Osteocyte (in vitro differentiated cells): Measurements from ENCODE around the gene EPS15. TPM values are rescaled to one million over a fixed set of nuclear protein-coding genes. Genes with fewer than 3 reads are reported as not detected.
"Not testable (repeated sequence)": the region's sequence is repeated elsewhere in the genome, so short reads cannot be mapped to it uniquely, and the experiment has no call there.

Experiments
- DNase-seq: peaks from one replicate; pipeline ENCODE4 v3.0.0; 2021; ENCODE audit warnings: mixed read lengths; ENCODE audit not compliant: unreplicated experiment; ENCODE audit errors: extremely low spot score
- H3K27ac Mint-ChIP-seq: one replicate; pipeline ENCODE4 v1.8.0; 2021; ENCODE audit warnings: mild to moderate bottlenecking, mixed read lengths; ENCODE audit not compliant: unreplicated experiment
- H3K27me3 Mint-ChIP-seq: one replicate; pipeline ENCODE4 v1.8.0; 2021; ENCODE audit warnings: mixed read lengths; ENCODE audit not compliant: unreplicated experiment
- H3K36me3 Mint-ChIP-seq: one replicate; pipeline ENCODE4 v1.8.0; 2021; ENCODE audit warnings: mixed read lengths; ENCODE audit not compliant: unreplicated experiment
- H3K4me1 Mint-ChIP-seq: one replicate; pipeline ENCODE4 v1.8.0; 2021; ENCODE audit warnings: mixed read lengths; ENCODE audit not compliant: unreplicated experiment
- H3K4me3 Mint-ChIP-seq: one replicate; pipeline ENCODE4 v1.8.0; 2021; ENCODE audit warnings: mild to moderate bottlenecking, moderate library complexity, mixed read lengths; ENCODE audit not compliant: unreplicated experiment
- H3K9me3 Mint-ChIP-seq: one replicate; pipeline ENCODE4 v1.8.0; 2021; ENCODE audit warnings: mixed read lengths; ENCODE audit not compliant: unreplicated experiment
- total RNA-seq: library from RNA; stranded (reverse); gene quantifications from 2 replicates; pipeline ENCODE4 v1.2.1, GENCODE V29; 2021
- TF ChIP-seq, protein P1 (sequence below): fragments of 200-600 bp; sonication (generic); IDR thresholded peaks from 2 replicates; pipeline ENCODE4 v1.5.0; 2021; ENCODE audit warnings: antibody characterized with exemption, mild to moderate bottlenecking, moderate library complexity

EPS15 gene
- total RNA-seq, 1 donor from 2014 or later: 62.4 TPM

DNA sequence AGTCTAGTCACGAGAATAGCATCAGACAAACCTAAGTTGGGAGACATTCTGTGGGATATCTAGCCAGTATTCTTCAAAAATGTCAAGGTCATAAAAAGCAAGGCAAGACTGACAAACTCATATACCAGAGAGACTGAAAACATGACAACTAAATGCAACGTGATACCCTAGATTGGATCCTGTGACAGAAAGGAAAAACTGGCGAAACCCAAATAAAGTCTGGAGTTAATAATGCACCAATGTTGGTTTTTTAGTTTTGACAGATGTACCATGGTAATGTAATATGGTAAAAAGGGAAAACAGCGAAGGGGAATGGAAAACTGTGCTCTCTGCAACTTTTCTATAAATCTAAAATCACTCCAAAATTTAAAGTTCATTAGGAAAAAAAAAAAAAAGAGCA is 64.5 kb downstream of the EPS15 start:
- TF ChIP-seq, protein P1, sequence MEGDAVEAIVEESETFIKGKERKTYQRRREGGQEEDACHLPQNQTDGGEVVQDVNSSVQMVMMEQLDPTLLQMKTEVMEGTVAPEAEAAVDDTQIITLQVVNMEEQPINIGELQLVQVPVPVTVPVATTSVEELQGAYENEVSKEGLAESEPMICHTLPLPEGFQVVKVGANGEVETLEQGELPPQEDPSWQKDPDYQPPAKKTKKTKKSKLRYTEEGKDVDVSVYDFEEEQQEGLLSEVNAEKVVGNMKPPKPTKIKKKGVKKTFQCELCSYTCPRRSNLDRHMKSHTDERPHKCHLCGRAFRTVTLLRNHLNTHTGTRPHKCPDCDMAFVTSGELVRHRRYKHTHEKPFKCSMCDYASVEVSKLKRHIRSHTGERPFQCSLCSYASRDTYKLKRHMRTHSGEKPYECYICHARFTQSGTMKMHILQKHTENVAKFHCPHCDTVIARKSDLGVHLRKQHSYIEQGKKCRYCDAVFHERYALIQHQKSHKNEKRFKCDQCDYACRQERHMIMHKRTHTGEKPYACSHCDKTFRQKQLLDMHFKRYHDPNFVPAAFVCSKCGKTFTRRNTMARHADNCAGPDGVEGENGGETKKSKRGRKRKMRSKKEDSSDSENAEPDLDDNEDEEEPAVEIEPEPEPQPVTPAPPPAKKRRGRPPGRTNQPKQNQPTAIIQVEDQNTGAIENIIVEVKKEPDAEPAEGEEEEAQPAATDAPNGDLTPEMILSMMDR: no peak
- Mint-ChIP-seq H3K27ac (peak overlapping the region; percentile 58), H3K36me3 (peaks cover 27% of the 10 kb centered on the region), H3K4me1 (peaks cover 16% of the 10 kb centered on the region), H3K9me3 (no peaks in the 10 kb centered on the region), H3K27me3 (no peaks in the 10 kb centered on the region), H3K4me3 (no peak overlapping the region)
- no peak for DNase-seq

DNA sequence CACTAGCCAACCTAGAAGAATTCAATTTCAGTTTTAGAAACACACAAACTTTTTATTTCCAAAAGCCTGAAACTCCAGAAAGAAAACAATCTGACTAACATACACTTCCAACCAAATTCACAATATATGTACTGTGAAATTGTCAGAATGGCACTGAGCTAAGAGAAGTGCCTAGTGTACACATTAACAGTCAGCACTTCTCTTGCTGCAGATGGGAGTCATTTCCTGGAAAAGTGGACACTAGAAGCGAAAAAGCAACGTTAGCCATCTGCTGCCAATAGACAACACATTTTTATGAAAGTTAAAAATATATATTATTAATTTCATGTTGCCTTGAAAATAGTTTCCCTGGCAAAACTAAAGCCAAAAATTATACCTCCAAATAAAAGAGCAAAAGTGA is 66.1 kb downstream of the EPS15 start:
- TF ChIP-seq, protein P1: no peak
- DNase-seq: no peak
- Mint-ChIP-seq H3K27ac (no peak overlapping the region), H3K9me3 (peaks cover 4% of the 10 kb centered on the region), H3K4me3 (no peak overlapping the region), H3K4me1 (peaks cover 16% of the 10 kb centered on the region), H3K36me3 (peaks cover 33% of the 10 kb centered on the region), H3K27me3 (no peaks in the 10 kb centered on the region)

DNA sequence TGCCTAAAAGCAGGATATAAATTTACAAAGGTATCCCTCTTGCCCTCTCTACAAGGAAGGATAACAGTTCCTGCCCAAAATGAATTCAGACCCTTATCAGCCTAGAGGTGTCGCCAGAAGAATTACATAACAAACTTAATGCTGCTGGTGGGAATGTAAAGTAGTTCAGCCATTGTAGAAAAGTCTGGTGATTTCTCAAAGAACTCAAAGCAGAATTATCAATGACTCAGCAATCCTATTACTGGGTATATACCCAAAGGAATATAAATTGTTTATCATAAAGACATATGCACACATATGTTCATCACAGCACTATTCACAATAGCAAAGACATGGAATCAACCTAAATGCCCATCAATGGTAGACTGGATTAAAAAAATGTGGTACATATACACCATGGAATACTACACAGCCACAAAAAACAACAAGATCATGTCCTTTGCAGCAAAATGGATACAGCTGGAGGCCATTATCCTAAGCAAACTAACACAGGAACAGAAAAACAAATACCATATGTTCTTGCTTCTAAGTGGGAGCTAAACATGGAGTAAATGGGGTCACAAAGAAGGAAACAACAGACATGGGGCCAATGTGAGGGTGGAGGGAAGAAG is 70.1 kb downstream of the EPS15 start:
- Mint-ChIP-seq H3K4me1 (peaks cover 22% of the 10 kb centered on the region), H3K36me3 (peaks cover 38% of the 10 kb centered on the region)
- H3K27me3 Mint-ChIP-seq, DNase-seq, H3K27ac Mint-ChIP-seq, H3K9me3 Mint-ChIP-seq, H3K4me3 Mint-ChIP-seq: not testable (repeated sequence)

DNA sequence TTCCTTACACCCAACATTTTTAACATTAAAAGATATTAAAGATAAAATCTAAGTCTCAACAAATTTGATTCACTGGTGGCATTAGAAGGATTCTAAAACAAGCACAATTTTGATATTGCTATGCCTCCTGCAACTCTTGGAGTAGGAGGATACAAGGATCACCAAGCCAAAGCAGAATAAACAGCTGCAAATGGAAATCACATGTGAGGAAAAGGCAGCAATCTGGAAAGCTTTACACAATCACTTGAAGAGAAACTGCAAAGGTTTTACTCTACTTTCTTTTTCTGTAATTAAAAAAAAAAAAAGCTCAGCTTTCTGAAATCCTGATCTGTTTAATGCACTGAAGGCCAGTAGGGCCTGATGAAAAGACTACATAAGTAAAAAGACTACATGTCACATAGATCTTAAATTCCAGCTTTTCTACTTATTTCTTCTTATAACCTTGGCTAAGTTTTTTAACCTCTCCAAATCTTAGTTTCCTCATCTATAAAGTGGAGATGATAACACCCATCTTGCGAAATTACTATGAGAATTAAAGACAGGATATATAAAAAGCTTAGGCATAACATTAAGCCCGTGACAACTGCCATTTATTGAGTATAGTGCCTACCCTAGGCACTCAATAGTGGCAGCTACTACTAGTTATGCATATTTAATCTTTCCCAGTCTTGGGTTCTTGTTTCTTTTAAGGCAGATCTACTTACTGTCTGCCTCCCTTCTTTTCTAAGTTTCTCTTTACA is 73.5 kb downstream of the EPS15 start:
- Mint-ChIP-seq H3K27me3 (no peaks in the 10 kb centered on the region), H3K27ac (peak overlapping the region; percentile 38), H3K4me1 (peaks cover 33% of the 10 kb centered on the region), H3K4me3 (no peak overlapping the region), H3K36me3 (peaks cover 46% of the 10 kb centered on the region), H3K9me3 (peaks cover 4% of the 10 kb centered on the region)
- no peak for DNase-seq
- TF ChIP-seq, protein P1: no peak

DNA sequence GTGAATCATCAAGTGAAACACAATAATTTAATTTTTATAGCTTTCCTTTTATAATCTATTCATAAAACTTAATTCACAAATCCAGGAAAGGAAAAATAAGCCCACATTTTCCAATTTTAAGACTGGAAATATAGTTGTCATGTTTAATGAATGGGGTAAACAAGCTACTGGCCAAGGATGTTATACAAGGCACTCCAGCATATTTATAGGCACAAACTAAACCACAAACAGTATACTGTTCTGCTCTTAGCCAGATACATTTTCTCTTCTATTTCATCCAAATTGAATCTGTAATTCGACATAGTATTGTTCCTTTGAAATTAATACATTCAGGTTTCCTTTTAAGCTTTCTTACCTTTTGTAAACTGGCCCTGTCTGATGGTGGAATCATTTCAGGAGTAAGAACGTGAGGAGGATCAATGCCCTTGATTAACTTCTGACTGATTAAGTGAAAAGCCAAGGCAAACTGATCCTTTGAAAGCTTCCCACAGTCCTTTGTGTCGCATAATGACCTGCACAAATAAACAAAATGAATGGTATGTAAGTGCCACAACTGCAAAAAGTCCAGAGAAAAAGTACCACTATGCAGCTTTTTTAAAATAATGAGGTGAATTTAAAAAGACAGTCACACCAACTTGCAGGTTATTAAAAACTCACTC is 74.4 kb downstream of the EPS15 start:
- Mint-ChIP-seq H3K4me3 (no peak overlapping the region), H3K36me3 (peaks cover 46% of the 10 kb centered on the region), H3K4me1 (peaks cover 33% of the 10 kb centered on the region), H3K9me3 (peaks cover 4% of the 10 kb centered on the region), H3K27ac (peak overlapping the region; percentile 38), H3K27me3 (no peaks in the 10 kb centered on the region)
- TF ChIP-seq, protein P1: no peak
- DNase-seq: no peak
